Measurements from ENCODE around the gene KY. TPM values are rescaled to one million over a fixed set of nuclear protein-coding genes. Genes with fewer than 3 reads are reported as not detected.

KY gene
- total and polyA plus RNA-seq, 2 of the 8 experiments (the other 6 are each of a cell fraction or from before 2014, with no cell fraction given), result not detected

GRCh38 chr3:134559591-134559990, 91.2 kb downstream of the KY start:
- no peak overlapping the region for H2AK5ac ChIP-seq (ENCODE audit: low read depth, low read length)
- FAIRE-seq (no peak), DNase-seq (ENCODE audit: low read depth in 1 of 2, low spot score in 2 of 2) (no peak)
- no peaks in the 10 kb centered on the region for H3K36me3 ChIP-seq (ENCODE audit: control insufficient read depth in 2 of 4, insufficient read depth in 4 of 4, low read length in 3 of 4)
- H3K9ac ChIP-seq (replicated peaks in 1 of 4; ENCODE audit: extremely low read depth in 1 of 4, low read depth in 3 of 4, low read length in 3 of 4), result no peak overlapping the region
- H2BK15ac ChIP-seq (ENCODE audit: low read length), result no peak overlapping the region
- no peak overlapping the region for H3K18ac ChIP-seq (ENCODE audit: extremely low read depth, low read length)
- H3K23ac ChIP-seq (ENCODE audit: insufficient read length), result no peak overlapping the region
- H3K56ac ChIP-seq (replicated peaks; ENCODE audit: insufficient read length, low read depth, low read length), result no peak overlapping the region
- no peak overlapping the region for H3K14ac ChIP-seq (ENCODE audit: insufficient read length)
- H3K27me3 ChIP-seq (replicated peaks in 1 of 4; ENCODE audit: control insufficient read depth in 3 of 4, extremely low read depth in 1 of 4, insufficient read depth in 3 of 4, low read length in 3 of 4), result peaks cover 0 to 1% (median 0%) of the 10 kb centered on the region in 4 experiments; a peak in 1 of 7 replicates
- no peaks in the 10 kb centered on the region for H3K23me2 ChIP-seq (ENCODE audit: low read depth, low read length)
- no peak overlapping the region for H3K4ac ChIP-seq (replicated peaks; ENCODE audit: insufficient read length, low read depth, low read length)
- no peak overlapping the region for H2BK5ac ChIP-seq (ENCODE audit: low read depth, low read length)
- no peak overlapping the region for H2BK12ac ChIP-seq (ENCODE audit: low read depth, low read length)
- H3K79me1 ChIP-seq (ENCODE audit: low read depth, low read length), result no peaks in the 10 kb centered on the region
- H3K79me2 ChIP-seq (ENCODE audit: control insufficient read depth in 1 of 2, insufficient read depth in 2 of 2, low read length in 2 of 2), result no peaks in the 10 kb centered on the region
- no peaks in the 10 kb centered on the region for H3K4me1 ChIP-seq (replicated peaks in 1 of 4; ENCODE audit: control insufficient read depth in 3 of 4, insufficient read depth in 4 of 4, low read length in 3 of 4)
- no peaks in the 10 kb centered on the region for H3K9me3 ChIP-seq (ENCODE audit: insufficient read depth in 2 of 2, low read depth in 1 of 2, low read length in 1 of 2)
- H2BK120ac ChIP-seq (replicated peaks; ENCODE audit: low read depth, low read length), result no peak overlapping the region
- H2AFZ ChIP-seq (ENCODE audit: low read length), result no peak overlapping the region
- no peak overlapping the region for H4K91ac ChIP-seq (replicated peaks; ENCODE audit: insufficient read length, low read length)
- no peak overlapping the region for H2BK20ac ChIP-seq (ENCODE audit: low read length)
- 90% methylated on average over 3 of the region's 3 CpGs; no CpG with 5 or more reads in 1 of the 2 experiments for WGBS, 2 experiments (ENCODE audit: extremely low coverage in 1 of 2, insufficient coverage in 1 of 2, insufficient read length in 1 of 2, insufficient replicate concordance in 2 of 2, low coverage in 1 of 2, low lambda C conversion rate in 2 of 2, missing lambda C conversion rate in 1 of 2)
- no peak overlapping the region for H4K8ac ChIP-seq (ENCODE audit: extremely low read depth, insufficient read depth, low read length)
- ChIA-PET CTCF (ENCODE audit: partially characterized antibody) (no interaction called here), POLR2A (ENCODE audit: partially characterized antibody) (no interaction called here)
- no peak overlapping the region for H4K5ac ChIP-seq (ENCODE audit: insufficient read length, low read depth, low read length)
- H3K27ac ChIP-seq (ENCODE audit: low read depth, low read length), result no peak overlapping the region
- no peaks in the 10 kb centered on the region for H4K20me1 ChIP-seq (replicated peaks in 1 of 2; ENCODE audit: control insufficient read depth in 1 of 2, insufficient read depth in 2 of 2, low read length in 2 of 2)
- no peak overlapping the region for H3K4me3 ChIP-seq (ENCODE audit: extremely low read depth in 1 of 4, insufficient read depth in 2 of 4, low read depth in 3 of 4, low read length in 4 of 4)
- no peak overlapping the region for H3K4me2 ChIP-seq (ENCODE audit: insufficient read depth in 1 of 2, low read depth in 2 of 2, low read length in 2 of 2)
- TF ChIP-seq RBBP5 (IDR thresholded peaks at IDR 0.05; ENCODE audit: borderline replicate concordance, low read depth, low read length), result no peak

Measured in H1 (cell line).